ENCODE measurements around the gene KCNQ1. TPM values are rescaled to one million over a fixed set of nuclear protein-coding genes. Genes with fewer than 3 reads are reported as not detected.

KCNQ1 gene
- polyA plus RNA-seq, 1 donor (not counting 4 experiments of a cell fraction or from before 2014, with no cell fraction given): not detected

DNA sequence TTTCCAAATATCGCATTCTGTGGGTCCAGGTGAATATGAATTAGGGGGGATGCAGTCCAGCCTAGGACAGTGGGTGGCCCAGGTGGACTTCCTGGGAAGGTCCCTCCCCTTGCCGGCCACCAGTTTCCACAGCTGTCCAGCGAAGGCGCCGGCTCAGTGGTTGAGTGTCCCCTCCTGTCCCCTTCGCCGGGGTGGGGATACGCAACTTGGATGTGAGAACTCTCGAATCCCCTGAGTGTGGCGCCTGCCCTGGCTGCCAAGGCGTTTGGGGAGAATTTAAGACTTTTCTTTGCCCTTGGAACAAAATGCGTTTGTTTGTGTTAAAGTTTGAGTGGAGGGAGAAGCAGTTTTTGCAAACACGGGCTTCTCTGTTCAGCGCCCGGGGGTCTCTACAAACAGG lies 131.3 kb downstream of the KCNQ1 start:
- no peak overlapping the region for H3K4me2 ChIP-seq (ENCODE audit: control insufficient read depth, extremely low read depth, insufficient read depth, low read depth, low read length)

DNA sequence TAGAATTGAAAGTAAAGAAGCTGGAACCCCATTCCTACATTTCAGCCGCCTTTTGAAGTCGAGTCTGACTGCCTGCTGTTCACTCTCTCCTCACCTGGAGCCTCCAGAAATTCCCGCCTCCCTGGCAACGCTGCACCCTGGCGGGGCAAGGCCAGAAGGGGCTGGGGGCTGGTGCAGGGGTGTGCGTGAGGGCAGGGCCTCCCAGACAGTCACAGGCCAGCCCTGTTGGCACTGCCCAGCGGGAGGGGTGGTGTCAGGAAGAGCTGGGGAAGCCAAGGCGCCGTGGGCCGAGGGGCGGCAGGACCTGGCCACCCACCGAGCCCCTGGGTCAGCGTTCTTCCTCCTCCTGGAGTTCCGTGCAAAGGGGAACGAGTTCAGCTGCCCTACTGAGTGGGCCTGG lies 131.7 kb downstream of the KCNQ1 start:
- DNase-seq (ENCODE audit: low read depth, low spot score): no peak
- FAIRE-seq: no peak
- H3K9me1 ChIP-seq (ENCODE audit: control insufficient read depth, extremely low read depth, insufficient read depth, low read length): no peaks in the 10 kb centered on the region
- H3K4me1 ChIP-seq (ENCODE audit: control insufficient read depth, extremely low read depth, insufficient read depth, low read length): no peaks in the 10 kb centered on the region
- H3K27ac ChIP-seq (ENCODE audit: control insufficient read depth, insufficient read depth, low read length): no peak overlapping the region
- dilution Hi-C loops (cut with MboI; ENCODE audit: extremely low pct_ligation_motif_present, low sequenced_read_pairs): no loop called here
- no peak overlapping the region for H3K4me3 ChIP-seq (ENCODE audit: control insufficient read depth in 2 of 3, extremely low read depth in 1 of 3, insufficient read depth in 2 of 3, low read depth in 1 of 3, low read length in 3 of 3)
- H3K79me2 ChIP-seq (ENCODE audit: control insufficient read depth, insufficient read depth, low read length): no peaks in the 10 kb centered on the region
- no peaks in the 10 kb centered on the region for H3K27me3 ChIP-seq (ENCODE audit: control insufficient read depth, extremely low read depth, insufficient read depth, low read length)
- no peak for TF ChIP-seq EZH2 (IDR thresholded peaks at IDR 0.05; ENCODE audit: low read length)
- TF ChIP-seq, protein P1, sequence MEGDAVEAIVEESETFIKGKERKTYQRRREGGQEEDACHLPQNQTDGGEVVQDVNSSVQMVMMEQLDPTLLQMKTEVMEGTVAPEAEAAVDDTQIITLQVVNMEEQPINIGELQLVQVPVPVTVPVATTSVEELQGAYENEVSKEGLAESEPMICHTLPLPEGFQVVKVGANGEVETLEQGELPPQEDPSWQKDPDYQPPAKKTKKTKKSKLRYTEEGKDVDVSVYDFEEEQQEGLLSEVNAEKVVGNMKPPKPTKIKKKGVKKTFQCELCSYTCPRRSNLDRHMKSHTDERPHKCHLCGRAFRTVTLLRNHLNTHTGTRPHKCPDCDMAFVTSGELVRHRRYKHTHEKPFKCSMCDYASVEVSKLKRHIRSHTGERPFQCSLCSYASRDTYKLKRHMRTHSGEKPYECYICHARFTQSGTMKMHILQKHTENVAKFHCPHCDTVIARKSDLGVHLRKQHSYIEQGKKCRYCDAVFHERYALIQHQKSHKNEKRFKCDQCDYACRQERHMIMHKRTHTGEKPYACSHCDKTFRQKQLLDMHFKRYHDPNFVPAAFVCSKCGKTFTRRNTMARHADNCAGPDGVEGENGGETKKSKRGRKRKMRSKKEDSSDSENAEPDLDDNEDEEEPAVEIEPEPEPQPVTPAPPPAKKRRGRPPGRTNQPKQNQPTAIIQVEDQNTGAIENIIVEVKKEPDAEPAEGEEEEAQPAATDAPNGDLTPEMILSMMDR (optimal IDR thresholded peaks at IDR 0.05 in 1 of 3, IDR thresholded peaks at IDR 0.05 in 1 of 3, conservative IDR thresholded peaks at IDR 0.05 in 1 of 3; ENCODE audit: extremely low read depth in 1 of 3, insufficient read depth in 2 of 3, low read length in 3 of 3): no peak
- H4K20me1 ChIP-seq (ENCODE audit: control insufficient read depth, extremely low read depth, insufficient read depth, low read length): no peaks in the 10 kb centered on the region
- no peak overlapping the region for H2AFZ ChIP-seq (ENCODE audit: control insufficient read depth, low read length)
- H3K9ac ChIP-seq (ENCODE audit: control insufficient read depth, extremely low read depth, insufficient read depth, low read length): no peak overlapping the region
- H3K36me3 ChIP-seq (ENCODE audit: control insufficient read depth in 2 of 2, extremely low read depth in 1 of 2, insufficient read depth in 2 of 2, low read length in 2 of 2): no peaks in the 10 kb centered on the region
- H3K4me2 ChIP-seq (ENCODE audit: control insufficient read depth, extremely low read depth, insufficient read depth, low read depth, low read length): no peak overlapping the region
- H3K9me3 ChIP-seq (ENCODE audit: control insufficient read depth, low read depth, low read length): no peaks in the 10 kb centered on the region

More for the DNA sequence above, 131.3 kb downstream of the KCNQ1 start:
- Histone ChIP-seq H2AFZ (ENCODE audit: control insufficient read depth, low read length) (no peak overlapping the region), H3K4me3 (ENCODE audit: control insufficient read depth in 2 of 3, extremely low read depth in 1 of 3, insufficient read depth in 2 of 3, low read depth in 1 of 3, low read length in 3 of 3) (no peak overlapping the region), H3K9me1 (ENCODE audit: control insufficient read depth, extremely low read depth, insufficient read depth, low read length) (no peaks in the 10 kb centered on the region), H4K20me1 (ENCODE audit: control insufficient read depth, extremely low read depth, insufficient read depth, low read length) (no peaks in the 10 kb centered on the region), H3K79me2 (ENCODE audit: control insufficient read depth, insufficient read depth, low read length) (no peaks in the 10 kb centered on the region), H3K9ac (ENCODE audit: control insufficient read depth, extremely low read depth, insufficient read depth, low read length) (no peak overlapping the region), H3K27me3 (ENCODE audit: control insufficient read depth, extremely low read depth, insufficient read depth, low read length) (no peaks in the 10 kb centered on the region), H3K4me1 (ENCODE audit: control insufficient read depth, extremely low read depth, insufficient read depth, low read length) (no peaks in the 10 kb centered on the region), H3K36me3 (ENCODE audit: control insufficient read depth in 2 of 2, extremely low read depth in 1 of 2, insufficient read depth in 2 of 2, low read length in 2 of 2) (no peaks in the 10 kb centered on the region), H3K9me3 (ENCODE audit: control insufficient read depth, low read depth, low read length) (no peaks in the 10 kb centered on the region), H3K27ac (ENCODE audit: control insufficient read depth, insufficient read depth, low read length) (no peak overlapping the region)
- dilution Hi-C loops (cut with MboI; ENCODE audit: extremely low pct_ligation_motif_present, low sequenced_read_pairs): no loop called here
- FAIRE-seq (no peak), DNase-seq (ENCODE audit: low read depth, low spot score) (no peak)
- TF ChIP-seq, protein P1 (optimal IDR thresholded peaks at IDR 0.05 in 1 of 3, IDR thresholded peaks at IDR 0.05 in 1 of 3, conservative IDR thresholded peaks at IDR 0.05 in 1 of 3; ENCODE audit: extremely low read depth in 1 of 3, insufficient read depth in 2 of 3, low read length in 3 of 3): no peak
- no peak for TF ChIP-seq EZH2 (IDR thresholded peaks at IDR 0.05; ENCODE audit: low read length)

Data from keratinocyte (primary cell).